K562 (cell line): ENCODE results near the gene ZSCAN21. TPM values are rescaled to one million over a fixed set of nuclear protein-coding genes. Genes with fewer than 3 reads are reported as not detected.

Experiments used
- CREB3L1 ChIP-seq: fragments of 450-650 bp; IDR thresholded peaks from 2 replicates; pipeline ENCODE4 v1.6.1; 2014; ENCODE audit warnings: low read depth, mild to moderate bottlenecking, moderate library complexity, borderline replicate concordance
- E2F1 ChIP-seq: sonication (generic); formaldehyde crosslinking; IDR thresholded peaks from 2 replicates; pipeline ENCODE4 v1.8.1; 2023; ENCODE audit warnings: mild to moderate bottlenecking, missing genetic modification reagents, moderate library complexity
- EP300 ChIP-seq: IDR thresholded peaks from 2 replicates; pipeline ENCODE4 v1.6.1; 2012; ENCODE audit warnings: low read length, improper control_type of control experiment
- EP400 ChIP-seq: fragments of 450-650 bp; IDR thresholded peaks from 2 replicates; pipeline ENCODE4 v1.6.1; 2017; ENCODE audit warnings: antibody characterized with exemption, mild to moderate bottlenecking, moderate library complexity
- ETV6 ChIP-seq, 3 experiments: fragments of 150-350 bp in 1 of 3; sonication (generic) in 1 of 3; formaldehyde crosslinking in 1 of 3; IDR thresholded peaks; 2 replicates each; pipeline versions ENCODE4 v1.6.1 to v1.8.0; 2014 to 2022; ENCODE audit warnings: borderline replicate concordance in 2 of 3, low read depth in 2 of 3, antibody characterized with exemption in 1 of 3, low read length in 1 of 3, mild to moderate bottlenecking in 1 of 3, missing genetic modification reagents in 1 of 3
- FOXJ3 ChIP-seq: sonication (generic); formaldehyde crosslinking; IDR thresholded peaks from 2 replicates; pipeline ENCODE4 v1.4.0; 2020; ENCODE audit warnings: mild to moderate bottlenecking, missing genetic modification reagents
- HDAC6 ChIP-seq: IDR thresholded peaks from 2 replicates; pipeline ENCODE4 v1.6.1; 2012; ENCODE audit warnings: low read depth, mild to moderate bottlenecking, control low read depth, inconsistent platforms, low read length, moderate library complexity
- HMG20B ChIP-seq: fragments of 250-450 bp; sonication (Bioruptor Pico); IDR thresholded peaks from 2 replicates; pipeline ENCODE4 v1.5.0; 2021; ENCODE audit warnings: mild to moderate bottlenecking
- MCM3 ChIP-seq: fragments of 450-650 bp; IDR thresholded peaks from 2 replicates; pipeline ENCODE4 v1.6.1; 2016
- MEF2D ChIP-seq: conservative IDR thresholded peaks from 2 replicates; pipeline ENCODE4 v1.6.1; 2016; ENCODE audit warnings: low read depth, missing genetic modification characterization, missing compliant biosample characterization
- NEUROD1 ChIP-seq: fragments of 150-350 bp; IDR thresholded peaks from 2 replicates; pipeline ENCODE4 v1.6.1; 2014; ENCODE audit warnings: borderline replicate concordance, low read length, low read depth; ENCODE audit not compliant: partially characterized antibody
- NFRKB ChIP-seq: fragments of 450-650 bp; IDR thresholded peaks from 2 replicates; pipeline ENCODE4 v1.6.1; 2016; ENCODE audit warnings: low read depth
- PBX2 ChIP-seq, 2 experiments: IDR thresholded peaks in 1 of 2; conservative IDR thresholded peaks in 1 of 2; 2 replicates each; pipeline ENCODE4 v1.6.1; 2016; ENCODE audit warnings: low read depth in 2 of 2, mild to moderate bottlenecking in 1 of 2, missing compliant biosample characterization in 1 of 2, missing genetic modification characterization in 1 of 2, moderate library complexity in 1 of 2
- SNRNP70 ChIP-seq: fragments of 200-400 bp; formaldehyde crosslinking; optimal IDR thresholded peaks from 2 replicates; pipeline ENCODE3; 2017; ENCODE audit warnings: low read depth, low read length
- ZNF445 ChIP-seq: fragments of 250-450 bp; sonication (Bioruptor Pico); IDR thresholded peaks from 2 replicates; pipeline ENCODE4 v1.4.0; 2020; ENCODE audit warnings: low read depth, mild to moderate bottlenecking, moderate library complexity
- ZNF57 ChIP-seq: fragments of 450-650 bp; formaldehyde crosslinking; IDR thresholded peaks from 2 replicates; pipeline ENCODE4 v1.4.0; 2020; ENCODE audit warnings: mild to moderate bottlenecking, moderate library complexity
- ZNF699 ChIP-seq: fragments of 250-450 bp; sonication (Bioruptor Pico); IDR thresholded peaks from 2 replicates; pipeline ENCODE4 v1.8.0; 2021; ENCODE audit warnings: mild to moderate bottlenecking, moderate library complexity; ENCODE audit not compliant: insufficient replicate concordance
- ZNF766 ChIP-seq: fragments of 200-800 bp; sonication (Bioruptor generic); conservative IDR thresholded peaks from 2 replicates; pipeline ENCODE4 v1.6.1; 2016; ENCODE audit warnings: missing genetic modification characterization, missing compliant biosample characterization
- polyA plus RNA-seq, 8 experiments: library from polyadenylated mRNA; depleted of rRNA in 4 of 8; stranded (reverse) in 5 of 8; unstranded in 3 of 8; fragments of >200 nt; fragmentation: Nextera tagmentation in 2 of 8; fragmentation: Illumina TruSeq in 1 of 8; extraction: Ambion mirVana in 2 of 8; extraction: Trizol in 1 of 8; gene quantifications; 2 replicates each; pipeline versions ENCODE4 v1.2.1 to v1.2.3, GENCODE V29; 2011 to 2014; ENCODE audit warnings: inconsistent platforms in 1 of 8, missing spikeins in 1 of 8
- total RNA-seq, 7 experiments: library from RNA; depleted of rRNA in 6 of 7; stranded (reverse); fragments of >200 nt in 6 of 7; fragmentation: Illumina TruSeq in 2 of 7; extraction: Trizol in 2 of 7; gene quantifications; 2 replicates each; pipeline versions ENCODE4 v1.2.1 to v1.2.3, GENCODE V29; 2011 to 2021; ENCODE audit warnings: low replicate concordance in 1 of 7
- TF ChIP-seq, protein P1 (sequence below): fragments of 250-450 bp; sonication (Bioruptor Pico); IDR thresholded peaks from 2 replicates; pipeline ENCODE4 v1.5.0; 2022; ENCODE audit warnings: mild to moderate bottlenecking

The ZSCAN21 gene
- total and polyA plus RNA-seq, 9 of the 15 experiments (the other 6 are each of a cell fraction or from before 2014, with no cell fraction given): 5.9 to 15.5 (median 13.2) TPM

DNA sequence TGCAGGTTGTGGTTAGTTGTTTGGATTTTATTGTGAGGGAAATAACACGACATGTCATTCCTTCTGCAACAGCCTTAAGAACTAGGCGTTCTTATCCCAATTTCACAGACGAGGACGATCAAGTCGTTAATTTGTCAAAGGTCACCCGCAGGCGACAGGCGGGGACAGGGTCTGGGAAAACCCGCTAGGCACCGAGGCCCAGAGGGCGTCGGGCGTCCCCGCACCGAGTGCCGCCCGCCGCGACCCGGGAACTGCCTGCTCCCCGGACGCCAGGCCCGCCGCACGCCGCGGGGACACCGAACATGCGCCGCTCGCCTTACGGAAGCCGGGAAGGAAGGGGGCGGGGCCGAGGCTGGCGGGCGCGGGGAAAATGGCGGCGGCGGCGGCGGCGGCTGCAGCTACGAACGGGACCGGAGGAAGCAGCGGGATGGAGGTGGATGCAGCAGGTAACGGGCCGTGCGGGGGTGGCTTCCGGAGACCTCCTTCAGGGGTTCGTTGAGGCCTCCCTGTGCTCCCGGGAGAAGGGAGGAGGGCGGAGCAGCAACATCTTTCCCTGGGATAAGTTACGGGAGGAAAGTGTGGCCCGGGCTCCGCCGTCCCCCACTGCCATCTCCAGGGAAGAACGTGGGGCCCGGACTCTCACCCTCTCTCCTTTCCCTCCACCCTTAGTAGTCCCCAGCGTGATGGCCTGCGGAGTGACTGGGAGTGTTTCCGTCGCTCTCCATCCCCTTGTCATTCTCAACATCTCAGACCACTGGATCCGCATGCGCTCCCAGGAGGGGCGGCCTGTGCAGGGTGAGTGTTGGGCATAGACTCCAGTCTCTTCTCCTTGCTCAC lies 39.3 kb downstream of the ZSCAN21 start, which contains the start of gene COPS6 (continued):
- TF ChIP-seq PBX2 (CRISPR knock-in tag; IDR thresholded peaks at IDR 0.05; ENCODE audit: low read depth) (no peak), PBX2 (tag; conservative IDR thresholded peaks at IDR 0.05; ENCODE audit: low read depth) (no peak), CREB3L1 (peak; percentile 85; the same call in 1 of the 2 replicates), HMG20B (CRISPR knock-in tag) (no peak), HDAC6 (no peak), NFRKB (peak; percentile 94), MCM3 (no peak), FOXJ3 (CRISPR knock-in tag) (no peak), EP400 (peak; percentile 88), E2F1 (peak; percentile 97), ZNF445 (peak; percentile 45), ZNF699 (no peak), ZNF57 (peak; percentile 6; the same call in 1 of the 2 replicates), MEF2D (tag) (no peak), EP300 (peak; percentile 42; the same call in 1 of the 2 replicates), ZNF766 (CRISPR knock-in tag) (peak; percentile 75), NEUROD1 (peak; percentile 73), ETV6 (IDR thresholded peaks at IDR 0.05; ENCODE audit: borderline replicate concordance in 1 of 2, low read depth in 2 of 2, low read length in 1 of 2) (no peak), ETV6 (CRISPR knock-in tag; IDR thresholded peaks at IDR 0.05; ENCODE audit: borderline replicate concordance) (peak; percentile 97; the same call in 1 of the 2 replicates), SNRNP70 (no peak)
- TF ChIP-seq, protein P1, sequence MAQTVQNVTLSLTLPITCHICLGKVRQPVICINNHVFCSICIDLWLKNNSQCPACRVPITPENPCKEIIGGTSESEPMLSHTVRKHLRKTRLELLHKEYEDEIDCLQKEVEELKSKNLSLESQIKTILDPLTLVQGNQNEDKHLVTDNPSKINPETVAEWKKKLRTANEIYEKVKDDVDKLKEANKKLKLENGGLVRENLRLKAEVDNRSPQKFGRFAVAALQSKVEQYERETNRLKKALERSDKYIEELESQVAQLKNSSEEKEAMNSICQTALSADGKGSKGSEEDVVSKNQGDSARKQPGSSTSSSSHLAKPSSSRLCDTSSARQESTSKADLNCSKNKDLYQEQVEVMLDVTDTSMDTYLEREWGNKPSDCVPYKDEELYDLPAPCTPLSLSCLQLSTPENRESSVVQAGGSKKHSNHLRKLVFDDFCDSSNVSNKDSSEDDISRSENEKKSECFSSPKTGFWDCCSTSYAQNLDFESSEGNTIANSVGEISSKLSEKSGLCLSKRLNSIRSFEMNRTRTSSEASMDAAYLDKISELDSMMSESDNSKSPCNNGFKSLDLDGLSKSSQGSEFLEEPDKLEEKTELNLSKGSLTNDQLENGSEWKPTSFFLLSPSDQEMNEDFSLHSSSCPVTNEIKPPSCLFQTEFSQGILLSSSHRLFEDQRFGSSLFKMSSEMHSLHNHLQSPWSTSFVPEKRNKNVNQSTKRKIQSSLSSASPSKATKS: no peak
